Renal cortical epithelial cell (primary cell): Measurements from ENCODE around the gene SMTNL2. TPM values are rescaled to one million over a fixed set of nuclear protein-coding genes. Genes with fewer than 3 reads are reported as not detected.

Experiments
- DNase-seq: peaks from one replicate; pipeline ENCODE4 v3.0.0-alpha.2; 2011; ENCODE audit warnings: low read depth
- total RNA-seq: library from RNA; depleted of rRNA; stranded (reverse); fragments of >200 nt; gene quantifications from 2 replicates; pipeline ENCODE4 v1.2.3, GENCODE V29; 2014

The SMTNL2 gene
- total RNA-seq = under 0.01 and 16.1 TPM in 2 replicates

- no peak for DNase-seq
Measured at GRCh38 chr17:4584101-4584916, at the start of gene SMTNL2. Gene SMTNL2, plus strand, starts transcription at chr17:4584529. Its CDS starts 77 bp downstream, at chr17:4584606.

- DNase-seq = no peak
Measured at GRCh38 chr17:4534928-4535666, 49.2 kb upstream of the SMTNL2 start.

- DNase-seq = no peak
Measured at GRCh38 chr17:4535667-4536258, 48.6 kb upstream of the SMTNL2 start.

- no peak for DNase-seq
Measured at GRCh38 chr17:4536259-4536741, 48.0 kb upstream of the SMTNL2 start.

GRCh38 chr17:4536742-4537411 is 47.5 kb upstream of the SMTNL2 start:
- no peak for DNase-seq

- no peak for DNase-seq
Measured at GRCh38 chr17:4537451-4538235, 46.7 kb upstream of the SMTNL2 start.

- DNase-seq = no peak
Measured at GRCh38 chr17:4538236-4539002, 45.9 kb upstream of the SMTNL2 start.

GRCh38 chr17:4539025-4539424 is 45.3 kb upstream of the SMTNL2 start:
- no peak for DNase-seq

GRCh38 chr17:4539576-4540223 is 44.6 kb upstream of the SMTNL2 start:
- DNase-seq = no peak

GRCh38 chr17:4540224-4540651 is 44.1 kb upstream of the SMTNL2 start:
- no peak for DNase-seq

- DNase-seq = no peak
Measured at GRCh38 chr17:4540687-4541327, 43.5 kb upstream of the SMTNL2 start.

GRCh38 chr17:4541328-4542002 is 42.9 kb upstream of the SMTNL2 start:
- DNase-seq = no peak

GRCh38 chr17:4542003-4542725 is 42.2 kb upstream of the SMTNL2 start:
- DNase-seq = no peak

- DNase-seq = no peak
Measured at GRCh38 chr17:4542726-4543191, 41.6 kb upstream of the SMTNL2 start.

- no peak for DNase-seq
Measured at GRCh38 chr17:4543557-4544026, 40.7 kb upstream of the SMTNL2 start.

GRCh38 chr17:4544135-4544950 is 40.0 kb upstream of the SMTNL2 start:
- no peak for DNase-seq

- DNase-seq = no peak
Measured at GRCh38 chr17:4544951-4545216, 39.4 kb upstream of the SMTNL2 start.
